T-helper 1 cell treated with Interleukin-12 subunit alpha and Interleukin-12 subunit beta and Interleukin-4 antibody, amounts not matched to agents 30 μg/mL and 1 μg/mL, for 36 hours (primary cell): ENCODE results near the gene APBB2.

Source experiments
- H3K27ac Mint-ChIP-seq: one replicate; pipeline ENCODE4 v1.8.0; 2021; ENCODE audit warnings: mild to moderate bottlenecking, mixed read lengths
- H3K27me3 Mint-ChIP-seq: one replicate; pipeline ENCODE4 v1.8.0; 2021; ENCODE audit warnings: low read depth, mixed read lengths
- H3K36me3 Mint-ChIP-seq: one replicate; pipeline ENCODE4 v1.8.0; 2021; ENCODE audit warnings: low read depth, mixed read lengths
- H3K4me1 Mint-ChIP-seq: one replicate; pipeline ENCODE4 v1.8.0; 2021; ENCODE audit warnings: low read depth, mixed read lengths
- H3K4me3 Mint-ChIP-seq: one replicate; pipeline ENCODE4 v1.8.0; 2021; ENCODE audit warnings: mild to moderate bottlenecking, moderate library complexity, mixed read lengths
- H3K9me3 Mint-ChIP-seq: one replicate; pipeline ENCODE4 v1.8.0; 2021; ENCODE audit warnings: mixed read lengths

APBB2 gene

GRCh38 chr4:40949358-40950100, 264.8 kb downstream of the APBB2 start:
- H3K4me3 Mint-ChIP-seq = no peak overlapping the region
- H3K36me3 Mint-ChIP-seq = no peaks in the 10 kb centered on the region
- no peaks in the 10 kb centered on the region for H3K9me3 Mint-ChIP-seq
- H3K4me1 Mint-ChIP-seq = no peaks in the 10 kb centered on the region
- H3K27ac Mint-ChIP-seq = no peak overlapping the region
- H3K27me3 Mint-ChIP-seq = no peaks in the 10 kb centered on the region

DNA sequence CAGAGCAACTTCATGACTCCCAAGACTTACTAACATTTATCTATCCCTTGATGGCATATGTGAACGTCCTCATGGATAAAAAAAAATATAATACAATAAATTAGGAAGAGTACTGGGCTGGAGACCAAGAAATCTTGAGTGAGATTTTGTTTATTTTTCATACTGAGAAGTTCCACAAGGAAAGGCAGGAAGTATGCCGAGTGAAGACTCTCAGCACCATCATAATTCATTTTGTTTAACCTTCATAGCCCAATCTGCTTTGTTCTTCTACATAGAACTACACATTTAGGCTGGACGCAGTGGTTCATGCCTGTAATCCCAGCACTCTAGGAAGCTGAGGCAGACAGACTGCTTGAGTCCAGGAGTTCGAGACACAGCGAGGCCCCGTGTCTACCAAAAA, 266.3 kb downstream of the APBB2 start:
- no peak overlapping the region for H3K27ac Mint-ChIP-seq
- no peaks in the 10 kb centered on the region for H3K4me1 Mint-ChIP-seq
- H3K4me3 Mint-ChIP-seq = no peak overlapping the region
- no peaks in the 10 kb centered on the region for H3K27me3 Mint-ChIP-seq
- H3K36me3 Mint-ChIP-seq = no peaks in the 10 kb centered on the region
- no peaks in the 10 kb centered on the region for H3K9me3 Mint-ChIP-seq

GRCh38 chr4:40946652-40947051, 267.7 kb downstream of the APBB2 start:
- Mint-ChIP-seq H3K36me3 (no peaks in the 10 kb centered on the region), H3K4me1 (no peaks in the 10 kb centered on the region), H3K27ac (no peak overlapping the region), H3K27me3 (no peaks in the 10 kb centered on the region), H3K4me3 (no peak overlapping the region), H3K9me3 (no peaks in the 10 kb centered on the region)

GRCh38 chr4:40940756-40941155, 273.6 kb downstream of the APBB2 start:
- Mint-ChIP-seq H3K27ac (no peak overlapping the region), H3K9me3 (no peaks in the 10 kb centered on the region), H3K36me3 (no peaks in the 10 kb centered on the region), H3K4me3 (no peak overlapping the region), H3K27me3 (peaks cover 11% of the 10 kb centered on the region), H3K4me1 (no peaks in the 10 kb centered on the region)

DNA sequence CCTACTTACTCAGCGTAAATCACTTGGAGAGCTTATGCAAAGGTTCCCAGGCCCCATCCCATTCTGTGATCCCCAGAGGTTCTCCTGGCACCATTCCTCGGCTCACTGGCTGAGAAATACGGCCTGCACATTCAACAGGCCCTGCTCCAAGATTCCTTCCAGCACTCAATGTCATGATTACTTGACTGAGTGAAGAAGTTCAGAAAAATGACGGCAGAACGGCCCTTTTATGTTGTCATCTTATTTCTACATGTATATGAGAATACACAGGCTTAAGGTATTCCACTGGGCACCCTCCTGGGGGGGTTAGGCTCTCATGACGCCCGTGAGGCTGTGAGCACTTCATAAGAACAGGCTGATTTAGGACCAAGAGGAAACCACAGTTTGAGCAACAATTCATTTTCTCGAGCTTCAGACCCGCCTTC, 274.0 kb downstream of the APBB2 start:
- Mint-ChIP-seq H3K4me1 (no peaks in the 10 kb centered on the region), H3K36me3 (no peaks in the 10 kb centered on the region), H3K9me3 (no peaks in the 10 kb centered on the region), H3K27me3 (peaks cover 13% of the 10 kb centered on the region), H3K27ac (no peak overlapping the region), H3K4me3 (no peak overlapping the region)

GRCh38 chr4:40939856-40940255, 274.5 kb downstream of the APBB2 start:
- H3K9me3 Mint-ChIP-seq = no peaks in the 10 kb centered on the region

GRCh38 chr4:40938337-40938736, 276.0 kb downstream of the APBB2 start:
- H3K9me3 Mint-ChIP-seq = no peaks in the 10 kb centered on the region
- H3K36me3 Mint-ChIP-seq = no peaks in the 10 kb centered on the region
- no peak overlapping the region for H3K27ac Mint-ChIP-seq
- H3K4me1 Mint-ChIP-seq = no peaks in the 10 kb centered on the region
- H3K4me3 Mint-ChIP-seq = no peak overlapping the region
- peaks cover 21% of the 10 kb centered on the region for H3K27me3 Mint-ChIP-seq

More at GRCh38 chr4:40939856-40940255, 274.5 kb downstream of the APBB2 start:
- Mint-ChIP-seq H3K27ac (no peak overlapping the region), H3K27me3 (peaks cover 18% of the 10 kb centered on the region), H3K36me3 (no peaks in the 10 kb centered on the region), H3K4me1 (no peaks in the 10 kb centered on the region), H3K4me3 (no peak overlapping the region)

GRCh38 chr4:40937140-40937725, 277.1 kb downstream of the APBB2 start:
- Mint-ChIP-seq H3K27me3 (peaks cover 21% of the 10 kb centered on the region), H3K36me3 (no peaks in the 10 kb centered on the region), H3K9me3 (no peaks in the 10 kb centered on the region), H3K27ac (no peak overlapping the region), H3K4me3 (no peak overlapping the region), H3K4me1 (no peaks in the 10 kb centered on the region)

DNA sequence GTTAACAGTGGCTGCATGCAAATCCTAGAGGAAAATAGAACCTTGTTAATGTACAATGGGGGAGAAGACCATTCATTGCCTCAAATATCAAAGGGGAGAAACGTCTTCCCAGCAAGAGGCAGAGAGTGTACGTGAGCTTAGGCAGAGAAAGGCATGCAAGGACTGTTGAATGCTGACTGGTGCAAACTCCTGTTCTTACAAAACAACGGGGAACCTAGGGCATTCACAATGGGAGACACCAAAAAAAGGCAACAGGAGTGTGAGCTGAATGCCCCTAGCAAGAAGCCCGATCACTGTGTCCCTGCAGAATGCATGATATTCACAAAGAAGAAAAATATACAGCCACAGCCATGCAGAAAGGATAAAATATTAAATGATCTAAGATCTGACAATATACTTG, 279.7 kb downstream of the APBB2 start:
- H3K27ac Mint-ChIP-seq = no peak overlapping the region
- H3K4me3 Mint-ChIP-seq = no peak overlapping the region
- no peaks in the 10 kb centered on the region for H3K36me3 Mint-ChIP-seq
- H3K27me3 Mint-ChIP-seq = peaks cover 18% of the 10 kb centered on the region
- H3K9me3 Mint-ChIP-seq = no peaks in the 10 kb centered on the region
- no peaks in the 10 kb centered on the region for H3K4me1 Mint-ChIP-seq

- Mint-ChIP-seq H3K27me3 (peaks cover 16% of the 10 kb centered on the region), H3K36me3 (no peaks in the 10 kb centered on the region)
Observed at GRCh38 chr4:40933272-40934053, 280.9 kb downstream of the APBB2 start.

DNA sequence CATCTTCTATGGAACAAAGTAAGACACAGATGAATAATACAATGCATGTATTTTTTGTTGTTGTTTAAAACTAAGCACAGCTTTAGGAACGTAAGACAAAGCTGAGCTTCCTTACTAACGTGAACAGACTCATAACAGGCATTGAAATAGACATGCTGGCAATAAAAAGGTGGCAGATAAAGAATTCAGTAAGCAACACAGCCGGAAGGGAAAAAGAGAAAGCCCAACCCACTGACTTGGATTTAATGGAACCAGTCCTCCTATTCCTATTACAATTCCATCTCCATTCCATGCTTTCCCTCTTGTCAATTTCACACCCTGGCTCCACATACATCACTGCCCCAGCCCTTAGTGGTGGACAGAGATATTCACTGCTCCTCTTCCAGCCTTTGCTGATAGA, 282.5 kb downstream of the APBB2 start:
- Mint-ChIP-seq H3K4me3 (no peak overlapping the region), H3K36me3 (no peaks in the 10 kb centered on the region), H3K27ac (no peak overlapping the region), H3K4me1 (peaks cover 1% of the 10 kb centered on the region), H3K27me3 (peaks cover 20% of the 10 kb centered on the region), H3K9me3 (no peaks in the 10 kb centered on the region)

More at GRCh38 chr4:40933272-40934053, 280.9 kb downstream of the APBB2 start:
- Mint-ChIP-seq H3K4me1 (no peaks in the 10 kb centered on the region), H3K27ac (no peak overlapping the region), H3K9me3 (no peaks in the 10 kb centered on the region), H3K4me3 (no peak overlapping the region)

- Mint-ChIP-seq H3K4me3 (no peak overlapping the region), H3K27ac (no peak overlapping the region), H3K27me3 (peaks cover 22% of the 10 kb centered on the region), H3K9me3 (no peaks in the 10 kb centered on the region), H3K36me3 (no peaks in the 10 kb centered on the region), H3K4me1 (peaks cover 1% of the 10 kb centered on the region)
Observed at GRCh38 chr4:40931238-40931637, 283.1 kb downstream of the APBB2 start.

DNA sequence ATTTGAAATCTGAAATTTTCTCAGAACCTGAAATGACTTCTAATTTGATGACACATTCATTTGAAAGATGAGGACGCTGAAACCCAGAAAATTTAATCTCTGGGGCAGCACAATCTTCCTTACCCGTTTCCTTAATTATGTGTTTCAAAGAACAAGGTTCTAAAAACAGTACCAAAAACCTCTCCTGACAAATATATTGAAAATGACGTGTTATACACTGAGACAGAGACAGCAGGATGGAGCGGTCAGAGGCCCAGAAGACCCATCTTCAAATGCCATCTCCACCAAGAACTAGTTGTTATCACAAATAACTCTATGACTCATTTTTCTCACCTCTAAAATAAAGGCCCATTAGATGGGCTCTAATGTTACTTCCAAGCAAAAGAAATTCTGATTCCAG, 287.3 kb downstream of the APBB2 start:
- Mint-ChIP-seq H3K27me3 (peaks cover 12% of the 10 kb centered on the region), H3K9me3 (peaks cover 4% of the 10 kb centered on the region), H3K4me3 (no peak overlapping the region), H3K4me1 (peaks cover 5% of the 10 kb centered on the region), H3K36me3 (no peaks in the 10 kb centered on the region), H3K27ac (no peak overlapping the region)

- Mint-ChIP-seq H3K9me3 (peaks cover 4% of the 10 kb centered on the region), H3K36me3 (no peaks in the 10 kb centered on the region), H3K27ac (no peak overlapping the region), H3K27me3 (peaks cover 12% of the 10 kb centered on the region), H3K4me3 (no peak overlapping the region), H3K4me1 (peaks cover 6% of the 10 kb centered on the region)
Observed at GRCh38 chr4:40924793-40925117, 289.6 kb downstream of the APBB2 start.
